CD4-positive, alpha-beta memory T cell (primary cell): ENCODE measurements around the gene KCNH1. TPM values are rescaled to one million over a fixed set of nuclear protein-coding genes. Genes with fewer than 3 reads are reported as not detected.

Source experiments
- CTCF ChIA-PET: fragments of 350-600 bp; sonication (Branson Sonifier 250); formaldehyde crosslinking; loops from one replicate; lab custom pipeline; 2021; ENCODE audit warnings: inconsistent platforms; ENCODE audit not compliant: partially characterized antibody; lab: Charles Lee
- POLR2A ChIA-PET: fragments of 350-600 bp; sonication (Branson Sonifier 250); formaldehyde crosslinking; loops from one replicate; lab custom pipeline; 2021; ENCODE audit not compliant: partially characterized antibody; lab: Charles Lee
- DNase-seq, 5 donors: peaks; one replicate each; pipeline versions ENCODE4 v3.0.0 to v3.0.0-alpha.2; 2020 to 2022; ENCODE audit warnings: mixed read lengths in 1 of 5
- H3K27ac ChIP-seq: one replicate; pipeline ENCODE4 v1.7.0; 2013; ENCODE audit warnings: low read depth, low read length
- H3K27me3 ChIP-seq: 2 replicates; pipeline ENCODE4 v1.7.0; 2013; ENCODE audit warnings: mild to moderate bottlenecking, low read length, moderate library complexity; ENCODE audit not compliant: insufficient read depth
- H3K36me3 ChIP-seq: 2 replicates; pipeline ENCODE4 v1.7.0; 2013; ENCODE audit warnings: mild to moderate bottlenecking, low read length, moderate library complexity; ENCODE audit not compliant: insufficient read depth
- H3K4me1 ChIP-seq: 2 replicates; pipeline ENCODE4 v1.7.0; 2013; ENCODE audit warnings: mild to moderate bottlenecking, low read length, moderate library complexity; ENCODE audit not compliant: insufficient read depth
- H3K4me3 ChIP-seq, 2 donors: one replicate each; pipeline ENCODE4 v1.7.0; 2013; ENCODE audit warnings: low read length in 2 of 2, mild to moderate bottlenecking in 1 of 2
- H3K9me3 ChIP-seq, 2 donors: one replicate each; pipeline ENCODE4 v1.7.0; 2013; ENCODE audit warnings: low read length in 2 of 2, control low read depth in 1 of 2; ENCODE audit not compliant: control insufficient read depth in 1 of 2
- H3K27ac Mint-ChIP-seq, 7 donors: one replicate each; pipeline ENCODE4 v1.8.0; 2020 to 2021; ENCODE audit warnings: mixed read lengths in 7 of 7, mild to moderate bottlenecking in 6 of 7, inconsistent platforms in 3 of 7, moderate library complexity in 3 of 7
- H3K27me3 Mint-ChIP-seq, 2 donors: one replicate each; pipeline ENCODE4 v1.8.0; 2020 to 2021; ENCODE audit warnings: mixed read lengths in 2 of 2
- H3K36me3 Mint-ChIP-seq, 2 donors: one replicate each; pipeline ENCODE4 v1.8.0; 2020 to 2021; ENCODE audit warnings: mixed read lengths in 2 of 2, inconsistent platforms in 1 of 2, mild to moderate bottlenecking in 1 of 2
- H3K4me1 Mint-ChIP-seq, 4 donors: one replicate each; pipeline ENCODE4 v1.8.0; 2020 to 2021; ENCODE audit warnings: mixed read lengths in 4 of 4, mild to moderate bottlenecking in 1 of 4
- H3K4me3 Mint-ChIP-seq, 8 donors: one replicate each; pipeline ENCODE4 v1.8.0; 2020 to 2021; ENCODE audit warnings: mixed read lengths in 8 of 8, mild to moderate bottlenecking in 7 of 8, moderate library complexity in 6 of 8, inconsistent platforms in 3 of 8
- H3K9me3 Mint-ChIP-seq, 8 donors: one replicate each; pipeline ENCODE4 v1.8.0; 2020 to 2021; ENCODE audit warnings: mixed read lengths in 8 of 8, mild to moderate bottlenecking in 5 of 8, inconsistent platforms in 3 of 8, moderate library complexity in 1 of 8
- intact Hi-C: fragments of 100-400 bp; cut with micrococcal nuclease; formaldehyde crosslinking; loops from one replicate; pipeline ENCODE4 v1.15.1; 2023
- polyA plus RNA-seq, 2 donors: library from polyadenylated mRNA; unstranded; fragments of 300-500 nt; fragmentation: Illumina TruSeq; gene quantifications; one replicate each; pipeline ENCODE4 v1.2.3, GENCODE V29; 2021
- total RNA-seq, 2 experiments: library from RNA; stranded (reverse); gene quantifications; one replicate each; pipeline ENCODE4 v1.2.3, GENCODE V29; 2021

The KCNH1 gene
- total and polyA plus RNA-seq, 4 experiments from 2014 or later, result not detected

DNA sequence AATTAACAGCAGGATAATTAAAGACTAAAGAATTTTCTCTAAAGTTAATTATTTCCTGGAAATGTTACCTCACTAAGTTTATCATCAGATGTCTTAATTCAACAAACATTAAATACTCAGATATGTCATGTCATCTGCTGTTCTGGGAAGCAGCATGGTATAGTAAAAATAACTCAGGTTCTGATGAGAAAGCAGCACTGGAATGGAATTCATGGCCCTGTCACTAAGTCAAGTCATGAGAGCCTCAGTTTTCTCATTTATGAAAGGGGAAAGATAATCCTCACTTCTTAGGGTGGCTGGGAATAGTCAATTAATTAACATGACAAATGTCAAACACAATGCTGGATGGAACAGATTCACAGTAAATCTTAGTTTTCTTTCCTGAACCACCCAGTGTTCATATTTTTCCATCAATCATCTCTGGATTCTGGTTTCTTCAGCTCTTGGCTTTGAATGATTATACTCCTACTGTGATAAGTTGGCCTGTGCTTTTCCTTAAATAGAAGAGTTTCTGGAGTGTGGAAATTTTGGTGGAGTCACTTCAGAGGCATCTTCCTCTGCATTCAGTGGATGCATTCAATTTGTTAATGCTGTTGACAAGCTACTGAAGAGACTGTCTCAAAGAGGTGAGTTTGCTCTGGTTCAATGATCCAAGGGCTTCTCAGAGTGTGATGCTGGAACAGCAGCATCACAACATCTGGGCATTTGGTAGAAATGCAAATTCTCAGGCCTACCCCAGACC, 319.4 kb downstream of the KCNH1 start:
- Mint-ChIP-seq H3K36me3 (no peaks in the 10 kb centered on the region), H3K9me3 (no peaks in the 10 kb centered on the region), H3K27me3 (peaks cover 2% of the 10 kb centered on the region in 2 donors), H3K4me3 (no peak overlapping the region), H3K27ac (no peak overlapping the region), H3K4me1 (no peaks in the 10 kb centered on the region)
- no peak overlapping the region for H3K27ac ChIP-seq
- CTCF ChIA-PET, result no interaction called here
- no peak overlapping the region for H3K4me3 ChIP-seq
- POLR2A ChIA-PET, result no interaction called here
- H3K36me3 ChIP-seq, result no peaks in the 10 kb centered on the region
- no peaks in the 10 kb centered on the region for H3K4me1 ChIP-seq
- no peaks in the 10 kb centered on the region for H3K27me3 ChIP-seq
- DNase-seq, result no peak
- no peaks in the 10 kb centered on the region for H3K9me3 ChIP-seq
- intact Hi-C loops, result no loop called here

DNA sequence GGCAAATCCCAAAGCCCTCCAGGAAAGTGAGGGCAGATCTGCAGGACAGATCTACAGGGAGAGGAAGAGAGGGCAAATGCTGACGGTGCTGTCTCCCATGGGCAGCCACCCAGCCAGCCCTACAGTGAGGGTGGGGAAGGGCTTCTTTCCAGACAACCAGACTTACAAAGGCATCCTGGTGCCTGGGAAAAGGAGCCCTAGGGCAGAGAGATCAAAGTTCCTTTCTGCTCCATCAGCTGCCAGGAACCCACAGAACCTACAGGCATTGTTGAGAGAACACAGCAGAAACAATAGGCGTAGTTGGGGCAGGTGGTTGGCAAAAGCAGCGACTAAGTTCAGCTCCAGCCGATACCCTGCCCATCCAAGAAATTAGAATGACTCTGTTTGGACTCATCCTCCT, 332.4 kb downstream of the KCNH1 start:
- H3K9me3 Mint-ChIP-seq, result peaks cover 0 to 3% (median 0%) of the 10 kb centered on the region in 8 donors

GRCh38 chr1:210800756-210801155, 333.2 kb downstream of the KCNH1 start:
- no peaks in the 10 kb centered on the region for H3K9me3 ChIP-seq
- Mint-ChIP-seq H3K4me1 (no peaks in the 10 kb centered on the region), H3K9me3 (peaks cover 0 to 3% (median 0%) of the 10 kb centered on the region in 8 donors), H3K27ac (no peak overlapping the region), H3K27me3 (peaks cover 9 to 15% of the 10 kb centered on the region in 2 donors), H3K4me3 (no peak overlapping the region), H3K36me3 (no peaks in the 10 kb centered on the region)
- CTCF ChIA-PET, result no interaction called here
- no peak for DNase-seq
- intact Hi-C loops, result no loop called here
- no peaks in the 10 kb centered on the region for H3K4me1 ChIP-seq
- H3K4me3 ChIP-seq, result no peak overlapping the region
- no peak overlapping the region for H3K27ac ChIP-seq
- POLR2A ChIA-PET, result no interaction called here
- no peaks in the 10 kb centered on the region for H3K36me3 ChIP-seq
- no peaks in the 10 kb centered on the region for H3K27me3 ChIP-seq

More for the DNA sequence above, 332.4 kb downstream of the KCNH1 start:
- no peak overlapping the region for H3K4me3 ChIP-seq
- Mint-ChIP-seq H3K27me3 (peaks cover 9 to 12% of the 10 kb centered on the region in 2 donors), H3K27ac (no peak overlapping the region), H3K36me3 (no peaks in the 10 kb centered on the region), H3K4me1 (no peaks in the 10 kb centered on the region), H3K4me3 (no peak overlapping the region)
- ChIA-PET POLR2A (no interaction called here), CTCF (no interaction called here)
- no peaks in the 10 kb centered on the region for H3K27me3 ChIP-seq
- no peaks in the 10 kb centered on the region for H3K4me1 ChIP-seq
- intact Hi-C loops, result no loop called here
- no peaks in the 10 kb centered on the region for H3K36me3 ChIP-seq
- no peaks in the 10 kb centered on the region for H3K9me3 ChIP-seq
- no peak for DNase-seq
- no peak overlapping the region for H3K27ac ChIP-seq

DNA sequence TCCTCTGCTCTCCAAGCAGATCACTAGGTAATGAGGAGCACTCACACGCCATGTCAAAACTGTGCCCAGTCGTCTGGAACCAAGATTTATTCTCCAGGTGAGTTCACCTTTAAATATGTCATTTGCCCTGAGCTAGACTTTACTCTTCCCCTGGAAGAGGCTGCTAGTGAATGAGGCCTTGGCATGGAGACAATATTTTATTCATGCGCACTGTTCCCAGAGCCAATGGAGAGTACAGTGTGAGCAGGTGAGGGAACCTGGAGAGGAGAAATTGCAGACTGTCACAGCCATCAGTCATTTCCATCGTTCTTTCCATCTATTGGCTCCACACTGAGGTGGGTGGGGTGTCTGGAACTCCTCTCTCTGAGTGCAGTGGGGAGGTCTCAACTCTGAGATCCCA, 333.6 kb downstream of the KCNH1 start:
- ChIA-PET POLR2A (no interaction called here), CTCF (no interaction called here)
- Histone ChIP-seq H3K9me3 (no peaks in the 10 kb centered on the region), H3K27ac (no peak overlapping the region), H3K4me3 (no peak overlapping the region), H3K4me1 (no peaks in the 10 kb centered on the region), H3K36me3 (no peaks in the 10 kb centered on the region), H3K27me3 (no peaks in the 10 kb centered on the region)
- Mint-ChIP-seq H3K9me3 (peaks cover 0 to 3% (median 0%) of the 10 kb centered on the region in 8 donors), H3K36me3 (no peaks in the 10 kb centered on the region), H3K4me3 (no peak overlapping the region), H3K4me1 (no peaks in the 10 kb centered on the region), H3K27ac (no peak overlapping the region), H3K27me3 (peaks cover 7 to 15% of the 10 kb centered on the region in 2 donors)
- DNase-seq, result no peak
- intact Hi-C loops, result no loop called here

GRCh38 chr1:210797422-210797821, 336.5 kb downstream of the KCNH1 start:
- H3K36me3 ChIP-seq, result no peaks in the 10 kb centered on the region
- H3K9me3 ChIP-seq, result no peaks in the 10 kb centered on the region
- intact Hi-C loops, result no loop called here
- Mint-ChIP-seq H3K4me1 (no peaks in the 10 kb centered on the region), H3K9me3 (peaks cover 0 to 3% (median 0%) of the 10 kb centered on the region in 8 donors), H3K27me3 (peaks cover 6 to 18% of the 10 kb centered on the region in 2 donors), H3K36me3 (no peaks in the 10 kb centered on the region), H3K27ac (no peak overlapping the region), H3K4me3 (no peak overlapping the region)
- CTCF ChIA-PET, result no interaction called here
- no peaks in the 10 kb centered on the region for H3K27me3 ChIP-seq
- POLR2A ChIA-PET, result no interaction called here
- no peaks in the 10 kb centered on the region for H3K4me1 ChIP-seq
- no peak overlapping the region for H3K4me3 ChIP-seq
- no peak overlapping the region for H3K27ac ChIP-seq
- no peak for DNase-seq

- H3K27me3 ChIP-seq, result no peaks in the 10 kb centered on the region
- POLR2A ChIA-PET, result no interaction called here
- Mint-ChIP-seq H3K4me1 (no peaks in the 10 kb centered on the region), H3K36me3 (no peaks in the 10 kb centered on the region), H3K27me3 (peaks cover 9 to 17% of the 10 kb centered on the region in 2 donors), H3K9me3 (peaks cover 0 to 3% (median 0%) of the 10 kb centered on the region in 8 donors), H3K4me3 (no peak overlapping the region), H3K27ac (no peak overlapping the region)
- CTCF ChIA-PET, result no interaction called here
- H3K36me3 ChIP-seq, result no peaks in the 10 kb centered on the region
- intact Hi-C loops, result no loop called here
- no peaks in the 10 kb centered on the region for H3K9me3 ChIP-seq
- no peaks in the 10 kb centered on the region for H3K4me1 ChIP-seq
- H3K4me3 ChIP-seq, result no peak overlapping the region
- no peak overlapping the region for H3K27ac ChIP-seq
- DNase-seq, result no peak
Observed at GRCh38 chr1:210796421-210796820, 337.5 kb downstream of the KCNH1 start.

DNA sequence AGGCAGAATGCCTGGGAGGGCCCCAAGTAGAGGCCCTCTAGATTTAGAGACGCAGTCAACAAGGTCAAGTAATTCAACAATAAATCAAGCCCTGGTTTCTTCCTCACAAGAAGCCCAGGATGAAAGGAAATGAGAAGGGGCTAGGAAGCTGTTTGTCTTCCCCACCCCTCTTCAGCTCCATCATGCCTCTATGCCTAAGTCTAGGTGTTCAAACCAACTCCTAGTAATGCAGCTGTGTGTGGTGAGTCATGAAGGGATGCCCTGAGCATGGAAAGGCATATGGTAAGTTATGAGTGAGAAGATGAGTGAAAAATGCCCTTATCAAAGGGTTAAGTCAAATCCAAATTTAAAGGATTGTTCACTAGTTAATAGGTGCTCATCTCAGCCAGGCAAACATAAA, 339.5 kb downstream of the KCNH1 start:
- CTCF ChIA-PET, result no interaction called here
- intact Hi-C loops, result no loop called here
- POLR2A ChIA-PET, result no interaction called here

More for the DNA sequence above, 339.5 kb downstream of the KCNH1 start:
- Histone ChIP-seq H3K4me3 (no peak overlapping the region), H3K27ac (no peak overlapping the region), H3K9me3 (no peaks in the 10 kb centered on the region), H3K4me1 (no peaks in the 10 kb centered on the region), H3K36me3 (no peaks in the 10 kb centered on the region), H3K27me3 (no peaks in the 10 kb centered on the region)
- peaks cover 15 to 19% of the 10 kb centered on the region in 2 donors for H3K27me3 Mint-ChIP-seq
- no peak overlapping the region for H3K4me3 Mint-ChIP-seq
- H3K27ac Mint-ChIP-seq, result no peak overlapping the region
- H3K4me1 Mint-ChIP-seq, result no peaks in the 10 kb centered on the region
- no peaks in the 10 kb centered on the region for H3K36me3 Mint-ChIP-seq
- DNase-seq, result no peak
- peaks cover 0 to 3% (median 0%) of the 10 kb centered on the region in 8 donors for H3K9me3 Mint-ChIP-seq
